ENCODE data around the gene LYSMD1.

LYSMD1 gene

DNA sequence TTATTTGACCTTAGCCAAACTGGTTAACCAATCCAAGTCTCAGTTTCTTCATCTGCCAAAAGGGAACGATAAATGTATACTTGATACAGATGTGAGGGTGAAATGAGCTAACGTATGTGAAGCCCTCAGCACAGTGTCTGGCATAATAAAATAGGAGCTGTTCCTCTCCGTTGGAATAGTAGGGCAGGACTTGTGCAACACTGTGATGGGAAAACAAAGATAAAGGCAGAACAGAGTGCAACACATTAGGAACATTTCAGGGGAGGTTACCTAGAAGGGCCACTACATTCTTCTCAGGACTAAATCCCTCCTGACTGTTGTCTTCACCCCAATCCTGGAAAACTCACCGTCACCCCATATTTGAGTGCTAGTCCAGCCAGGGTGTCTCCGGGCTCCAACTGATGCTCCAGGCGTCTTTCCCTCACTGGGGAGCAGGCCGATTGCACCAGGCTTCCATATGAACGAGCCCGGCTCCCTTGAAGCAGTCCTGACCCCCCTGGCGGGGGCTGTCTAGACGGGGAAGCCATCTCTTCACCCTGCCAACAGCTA lies 896 bp downstream of the LYSMD1 start:
- Histone ChIP-seq H3K27me3 (ENCODE audit: insufficient read depth, low read length) (no peaks in the 10 kb centered on the region), H3K36me3 (ENCODE audit: control insufficient read depth in 1 of 2, insufficient read depth in 2 of 2, low read length in 2 of 2) (peaks cover 22 to 27% of the 10 kb centered on the region in 2 experiments), H4K12ac (ENCODE audit: low read depth, low read length) (no peak overlapping the region), H3K27ac (ENCODE audit: low read depth, low read length) (peak overlapping the region; percentile 45), H3K4me2 (ENCODE audit: low read length) (peak overlapping the region; percentile 87), H3K79me1 (ENCODE audit: low read length) (peaks cover 4% of the 10 kb centered on the region), H3K18ac (ENCODE audit: low read length) (peak overlapping the region; percentile 8), H3K14ac (ENCODE audit: low read length) (peak overlapping the region; percentile 5), H4K8ac (ENCODE audit: low read depth, low read length) (peak overlapping the region; percentile 97), H3K79me2 (ENCODE audit: control insufficient read depth, insufficient read depth, low read length, poor library complexity) (peaks cover 10% of the 10 kb centered on the region), H3K9me3 (ENCODE audit: insufficient read depth, low read depth, low read length) (no peaks in the 10 kb centered on the region), H3K23ac (ENCODE audit: low read length) (no peak overlapping the region), H2AK5ac (ENCODE audit: low read length) (no peak overlapping the region), H3K4me1 (ENCODE audit: control insufficient read depth in 1 of 2, insufficient read depth in 2 of 2, low read length in 2 of 2) (peaks cover 4 to 9% of the 10 kb centered on the region in 2 experiments), H2BK5ac (ENCODE audit: low read depth, low read length, poor library complexity) (no peak overlapping the region), H2AFZ (ENCODE audit: insufficient read depth, low read length, poor library complexity) (peak overlapping the region; percentile 19), H4K91ac (ENCODE audit: low read depth, low read length) (peak overlapping the region; percentile 71), H2BK120ac (ENCODE audit: insufficient read depth, low read length, poor library complexity) (no peak overlapping the region), H3K4ac (ENCODE audit: low read depth, low read length) (no peak overlapping the region), H2BK12ac (ENCODE audit: low read length) (no peak overlapping the region), H3K4me3 (ENCODE audit: low read depth, low read length) (peak overlapping the region; percentile 71), H3K9ac (ENCODE audit: low read length) (peak overlapping the region; percentile 92)
- no CpG with 5 or more reads among the region's 11 CpGs for WGBS (ENCODE audit: extremely low coverage, insufficient coverage, insufficient read length)
- DNase-seq = no peak

DNA sequence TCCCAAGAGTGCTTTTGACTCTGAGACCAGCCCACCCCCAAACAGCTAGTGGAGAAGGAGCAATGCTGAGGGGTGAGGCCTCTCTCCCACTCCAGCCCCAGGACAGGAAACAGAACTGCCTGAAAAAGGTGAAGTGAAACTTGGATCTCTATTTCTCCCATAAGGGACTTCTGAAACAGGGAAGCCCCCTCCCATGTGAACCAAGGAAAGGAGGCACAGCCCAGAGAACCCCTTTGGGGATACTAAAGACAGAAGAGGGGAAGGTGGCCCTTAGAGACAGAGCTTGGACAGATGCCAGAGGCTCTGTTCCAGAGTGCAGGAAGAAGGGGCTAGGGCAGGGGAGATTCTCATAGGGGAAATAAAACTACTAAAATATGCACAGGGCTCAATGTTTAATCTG lies 6.3 kb downstream of the LYSMD1 start:
- no peak overlapping the region for H4K12ac ChIP-seq (ENCODE audit: low read depth, low read length)
- H3K36me3 ChIP-seq (ENCODE audit: control insufficient read depth in 1 of 2, insufficient read depth in 2 of 2, low read length in 2 of 2) = peaks cover 15 to 25% of the 10 kb centered on the region in 2 experiments
- H2AFZ ChIP-seq (ENCODE audit: insufficient read depth, low read length, poor library complexity) = no peak overlapping the region
- no peak overlapping the region for H3K4ac ChIP-seq (ENCODE audit: low read depth, low read length)
- H4K91ac ChIP-seq (ENCODE audit: low read depth, low read length) = no peak overlapping the region
- H2AK5ac ChIP-seq (ENCODE audit: low read length) = no peak overlapping the region
- no peaks in the 10 kb centered on the region for H3K27me3 ChIP-seq (ENCODE audit: insufficient read depth, low read length)
- no peak overlapping the region for H2BK12ac ChIP-seq (ENCODE audit: low read length)
- H3K4me1 ChIP-seq (ENCODE audit: control insufficient read depth in 1 of 2, insufficient read depth in 2 of 2, low read length in 2 of 2) = no peaks in the 10 kb centered on the region
- no peak overlapping the region for H3K9ac ChIP-seq (ENCODE audit: low read length)
- no peak overlapping the region for H3K4me3 ChIP-seq (ENCODE audit: low read depth, low read length)
- DNase-seq = no peak
- no peak overlapping the region for H3K4me2 ChIP-seq (ENCODE audit: low read length)
- no peak overlapping the region for H3K27ac ChIP-seq (ENCODE audit: low read depth, low read length)
- H3K23ac ChIP-seq (ENCODE audit: low read length) = no peak overlapping the region
- no peak overlapping the region for H3K18ac ChIP-seq (ENCODE audit: low read length)
- no peak overlapping the region for H4K8ac ChIP-seq (ENCODE audit: low read depth, low read length)
- no peaks in the 10 kb centered on the region for H3K9me3 ChIP-seq (ENCODE audit: insufficient read depth, low read depth, low read length)
- H3K79me2 ChIP-seq (ENCODE audit: control insufficient read depth, insufficient read depth, low read length, poor library complexity) = no peaks in the 10 kb centered on the region
- H2BK5ac ChIP-seq (ENCODE audit: low read depth, low read length, poor library complexity) = no peak overlapping the region
- H3K14ac ChIP-seq (ENCODE audit: low read length) = no peak overlapping the region
- H3K79me1 ChIP-seq (ENCODE audit: low read length) = no peaks in the 10 kb centered on the region
- no peak overlapping the region for H2BK120ac ChIP-seq (ENCODE audit: insufficient read depth, low read length, poor library complexity)

DNA sequence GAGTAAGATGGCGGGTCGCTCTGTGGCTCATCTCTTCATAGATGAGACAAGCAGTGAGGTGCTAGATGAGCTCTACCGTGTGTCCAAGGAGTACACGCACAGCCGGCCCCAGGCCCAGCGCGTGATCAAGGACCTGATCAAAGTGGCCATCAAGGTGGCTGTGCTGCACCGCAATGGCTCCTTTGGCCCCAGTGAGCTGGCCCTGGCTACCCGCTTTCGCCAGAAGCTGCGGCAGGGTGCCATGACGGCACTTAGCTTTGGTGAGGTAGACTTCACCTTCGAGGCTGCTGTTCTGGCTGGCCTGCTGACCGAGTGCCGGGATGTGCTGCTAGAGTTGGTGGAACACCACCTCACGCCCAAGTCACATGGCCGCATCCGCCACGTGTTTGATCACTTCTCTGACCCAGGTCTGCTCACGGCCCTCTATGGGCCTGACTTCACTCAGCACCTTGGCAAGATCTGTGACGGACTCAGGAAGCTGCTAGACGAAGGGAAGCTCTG lies 6.9 kb downstream of the LYSMD1 start:
- Histone ChIP-seq H3K4ac (ENCODE audit: low read depth, low read length) (no peak overlapping the region), H4K91ac (ENCODE audit: low read depth, low read length) (no peak overlapping the region), H3K4me2 (ENCODE audit: low read length) (no peak overlapping the region), H3K14ac (ENCODE audit: low read length) (no peak overlapping the region), H2AK5ac (ENCODE audit: low read length) (no peak overlapping the region), H2AFZ (ENCODE audit: insufficient read depth, low read length, poor library complexity) (no peak overlapping the region), H2BK120ac (ENCODE audit: insufficient read depth, low read length, poor library complexity) (no peak overlapping the region), H3K27me3 (ENCODE audit: insufficient read depth, low read length) (no peaks in the 10 kb centered on the region), H3K18ac (ENCODE audit: low read length) (no peak overlapping the region), H3K4me1 (ENCODE audit: control insufficient read depth in 1 of 2, insufficient read depth in 2 of 2, low read length in 2 of 2) (no peaks in the 10 kb centered on the region), H3K36me3 (ENCODE audit: control insufficient read depth in 1 of 2, insufficient read depth in 2 of 2, low read length in 2 of 2) (peaks cover 15 to 25% of the 10 kb centered on the region in 2 experiments), H3K79me1 (ENCODE audit: low read length) (no peaks in the 10 kb centered on the region), H3K23ac (ENCODE audit: low read length) (no peak overlapping the region), H3K27ac (ENCODE audit: low read depth, low read length) (no peak overlapping the region), H4K8ac (ENCODE audit: low read depth, low read length) (no peak overlapping the region), H2BK5ac (ENCODE audit: low read depth, low read length, poor library complexity) (no peak overlapping the region), H3K4me3 (ENCODE audit: low read depth, low read length) (no peak overlapping the region), H2BK12ac (ENCODE audit: low read length) (no peak overlapping the region), H3K9me3 (ENCODE audit: insufficient read depth, low read depth, low read length) (no peaks in the 10 kb centered on the region), H4K12ac (ENCODE audit: low read depth, low read length) (no peak overlapping the region), H3K9ac (ENCODE audit: low read length) (no peak overlapping the region), H3K79me2 (ENCODE audit: control insufficient read depth, insufficient read depth, low read length, poor library complexity) (no peaks in the 10 kb centered on the region)
- no CpG with 5 or more reads among the region's 22 CpGs for WGBS (ENCODE audit: extremely low coverage, insufficient coverage, insufficient read length)
- no peak for DNase-seq

DNA sequence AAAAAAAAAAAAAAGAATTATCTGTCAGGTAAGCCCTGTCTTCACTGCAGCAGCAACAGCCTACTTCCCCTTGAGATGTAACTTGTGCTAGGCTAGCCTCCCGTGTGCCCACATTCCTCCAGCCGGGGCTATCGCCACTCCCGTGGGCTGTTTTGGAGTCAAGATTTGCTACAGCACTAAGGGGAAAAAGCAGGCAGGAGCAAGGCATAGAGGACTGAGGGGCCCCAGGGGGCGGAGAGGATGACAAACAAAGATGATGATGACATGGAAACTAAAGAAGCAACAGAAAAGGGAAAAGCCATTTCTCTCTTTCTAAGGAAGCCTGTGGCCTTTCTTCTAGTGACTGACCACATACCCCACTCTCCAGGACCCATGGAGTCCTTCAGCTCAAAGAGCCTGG lies 7.4 kb downstream of the LYSMD1 start:
- no peaks in the 10 kb centered on the region for H3K4me1 ChIP-seq (ENCODE audit: control insufficient read depth in 1 of 2, insufficient read depth in 2 of 2, low read length in 2 of 2)
- no CpG with 5 or more reads among the region's 5 CpGs for WGBS (ENCODE audit: extremely low coverage, insufficient coverage, insufficient read length)
- no peaks in the 10 kb centered on the region for H3K27me3 ChIP-seq (ENCODE audit: insufficient read depth, low read length)
- no peak overlapping the region for H3K4me3 ChIP-seq (ENCODE audit: low read depth, low read length)
- no peaks in the 10 kb centered on the region for H3K9me3 ChIP-seq (ENCODE audit: insufficient read depth, low read depth, low read length)
- no peak overlapping the region for H3K4me2 ChIP-seq (ENCODE audit: low read length)
- DNase-seq = no peak
- H2BK120ac ChIP-seq (ENCODE audit: insufficient read depth, low read length, poor library complexity) = no peak overlapping the region
- H3K14ac ChIP-seq (ENCODE audit: low read length) = no peak overlapping the region
- H3K23ac ChIP-seq (ENCODE audit: low read length) = no peak overlapping the region
- peaks cover 15 to 25% of the 10 kb centered on the region in 2 experiments for H3K36me3 ChIP-seq (ENCODE audit: control insufficient read depth in 1 of 2, insufficient read depth in 2 of 2, low read length in 2 of 2)
- H3K9ac ChIP-seq (ENCODE audit: low read length) = no peak overlapping the region
- no peak overlapping the region for H2AK5ac ChIP-seq (ENCODE audit: low read length)
- H4K91ac ChIP-seq (ENCODE audit: low read depth, low read length) = no peak overlapping the region
- no peaks in the 10 kb centered on the region for H3K79me2 ChIP-seq (ENCODE audit: control insufficient read depth, insufficient read depth, low read length, poor library complexity)
- no peak overlapping the region for H3K4ac ChIP-seq (ENCODE audit: low read depth, low read length)
- no peaks in the 10 kb centered on the region for H3K79me1 ChIP-seq (ENCODE audit: low read length)
- no peak overlapping the region for H3K27ac ChIP-seq (ENCODE audit: low read depth, low read length)
- no peak overlapping the region for H4K12ac ChIP-seq (ENCODE audit: low read depth, low read length)
- H2BK5ac ChIP-seq (ENCODE audit: low read depth, low read length, poor library complexity) = no peak overlapping the region
- no peak overlapping the region for H4K8ac ChIP-seq (ENCODE audit: low read depth, low read length)
- no peak overlapping the region for H2AFZ ChIP-seq (ENCODE audit: insufficient read depth, low read length, poor library complexity)
- H3K18ac ChIP-seq (ENCODE audit: low read length) = no peak overlapping the region
- H2BK12ac ChIP-seq (ENCODE audit: low read length) = no peak overlapping the region

Data from trophoblast cell (in vitro differentiated cells and primary cell).